B cell (primary cell): ENCODE results near the gene RER1. TPM values are rescaled to one million over a fixed set of nuclear protein-coding genes. Genes with fewer than 3 reads are reported as not detected.

Experiments used
- ATAC-seq: fragments of 200-7000 bp; cut with Tn5 transposase; one replicate; pipeline ENCODE4 v1.10.0; 2021; ENCODE audit warnings: low read depth, mild to moderate bottlenecking, moderate number of reproducible peaks, moderate library complexity
- CTCF ChIA-PET: fragments of 350-600 bp; sonication (Branson Sonifier 250); formaldehyde crosslinking; loops from one replicate; lab custom pipeline; 2021; ENCODE audit warnings: antibody characterized with exemption, inconsistent platforms; lab: Charles Lee
- POLR2A ChIA-PET: fragments of 350-600 bp; sonication (Branson Sonifier 250); formaldehyde crosslinking; loops from one replicate; lab custom pipeline; 2021; ENCODE audit warnings: antibody characterized with exemption; lab: Charles Lee
- DNase-seq: peaks from one replicate; pipeline ENCODE4 v3.0.0; 2013
- H2AFZ ChIP-seq: 2 replicates; pipeline ENCODE4 v1.6.1; 2012; ENCODE audit warnings: mild to moderate bottlenecking, low read depth, low read length; ENCODE audit not compliant: insufficient read depth, poor library complexity, severe bottlenecking
- H3K27ac ChIP-seq, 2 donors: 1 replicate in 1 of 2; 2 replicates in 1 of 2; pipeline ENCODE4 v1.5.1; 2012 to 2013; ENCODE audit warnings: low read length in 2 of 2, mild to moderate bottlenecking in 2 of 2, moderate library complexity in 1 of 2
- H3K27me3 ChIP-seq, 4 experiments: fragments of 200-600 bp in 1 of 4; sonication (generic) in 1 of 4; replicated peaks in 1 of 4; 1 replicate in 2 of 4; 2 replicates in 2 of 4; pipeline versions ENCODE4 v1.6.1 to v1.7.0; 2013 to 2016; ENCODE audit warnings: low read length in 3 of 4, mild to moderate bottlenecking in 2 of 4, mixed read lengths in 1 of 4, moderate library complexity in 1 of 4; ENCODE audit not compliant: insufficient read depth in 4 of 4, control insufficient read depth in 3 of 4; ENCODE audit errors: control extremely low read depth in 1 of 4
- H3K36me3 ChIP-seq, 2 experiments: replicated peaks in 1 of 2; 1 replicate in 1 of 2; 2 replicates in 1 of 2; pipeline versions ENCODE4 v1.6.1 to v1.7.1; 2013; ENCODE audit warnings: low read length in 1 of 2; ENCODE audit not compliant: insufficient read depth in 2 of 2, control insufficient read depth in 1 of 2; ENCODE audit errors: control extremely low read depth in 1 of 2, extremely low read depth in 1 of 2
- H3K4me1 ChIP-seq, 2 donors: fragments of 200-600 bp in 1 of 2; sonication (generic) in 1 of 2; 1 replicate in 1 of 2; 2 replicates in 1 of 2; pipeline versions ENCODE4 v1.5.1 to v1.6.1; 2013 to 2017; ENCODE audit warnings: low read length in 2 of 2; ENCODE audit not compliant: control insufficient read depth in 2 of 2, insufficient read depth in 2 of 2
- H3K4me2 ChIP-seq: replicated peaks from 2 replicates; pipeline ENCODE3; 2012; ENCODE audit warnings: mild to moderate bottlenecking, low read depth, low read length; ENCODE audit not compliant: poor library complexity, severe bottlenecking
- H3K4me3 ChIP-seq, 5 experiments: fragments of 200-600 bp in 1 of 5; sonication (generic) in 1 of 5; 1 replicate in 3 of 5; 2 replicates in 2 of 5; pipeline versions ENCODE4 v1.5.1 to v1.7.0; 2011 to 2016; ENCODE audit warnings: low read length in 4 of 5, mild to moderate bottlenecking in 4 of 5, low read depth in 2 of 5, control low read depth in 1 of 5, moderate library complexity in 1 of 5; ENCODE audit not compliant: insufficient read depth in 1 of 5; ENCODE audit errors: control extremely low read depth in 1 of 5, extremely low read depth in 1 of 5
- H3K79me2 ChIP-seq: fragments of 200-600 bp; sonication (generic); one replicate; pipeline ENCODE4 v1.6.0; 2016; ENCODE audit warnings: low read length; ENCODE audit not compliant: control insufficient read depth, insufficient read depth
- H3K9ac ChIP-seq: fragments of 200-600 bp; sonication (generic); 2 replicates; pipeline ENCODE4 v1.6.1; 2017; ENCODE audit warnings: mild to moderate bottlenecking, low read length, moderate library complexity
- H3K9me3 ChIP-seq, 3 donors: one replicate each; pipeline versions ENCODE4 v1.6.1 to v1.7.1; 2013; ENCODE audit warnings: low read length in 2 of 3; ENCODE audit not compliant: control insufficient read depth in 2 of 3, insufficient read depth in 1 of 3; ENCODE audit errors: control extremely low read depth in 1 of 3
- H4K20me1 ChIP-seq: 2 replicates; pipeline ENCODE4 v1.6.0; 2012; ENCODE audit warnings: mild to moderate bottlenecking, low read length; ENCODE audit not compliant: insufficient read depth, control insufficient read depth, poor library complexity, severe bottlenecking
- H3K27ac Mint-ChIP-seq: one replicate; pipeline ENCODE4 v1.8.0; 2021; ENCODE audit warnings: mixed read lengths
- H3K27me3 Mint-ChIP-seq: one replicate; pipeline ENCODE4 v1.8.0; 2021; ENCODE audit warnings: mixed read lengths
- H3K4me1 Mint-ChIP-seq: one replicate; pipeline ENCODE4 v1.8.0; 2021; ENCODE audit warnings: mixed read lengths
- H3K4me3 Mint-ChIP-seq: one replicate; pipeline ENCODE4 v1.8.0; 2021; ENCODE audit warnings: mixed read lengths
- H3K9me3 Mint-ChIP-seq: one replicate; pipeline ENCODE4 v1.8.0; 2022; ENCODE audit warnings: mixed read lengths; ENCODE audit not compliant: insufficient read depth
- CTCF ChIP-seq: fragments of 200-600 bp; IDR thresholded peaks from one replicate; pipeline ENCODE4 v1.8.0; 2022; ENCODE audit warnings: antibody characterized with exemption, mild to moderate bottlenecking
- EZH2 ChIP-seq: IDR thresholded peaks from 2 replicates; pipeline ENCODE4 v1.6.1; 2012; ENCODE audit warnings: borderline replicate concordance, low read depth, mild to moderate bottlenecking, moderate library complexity, low read length; ENCODE audit not compliant: insufficient read depth, poor library complexity, severe bottlenecking
- WGBS: methylation state at CpG from one replicate; pipeline ENCODE4 v1.1.5; 2013; ENCODE audit warnings: missing lambda C conversion rate; ENCODE audit not compliant: insufficient coverage; 5-methylcytosine and 5-hydroxymethylcytosine counted together
- intact Hi-C: fragments of 100-400 bp; cut with micrococcal nuclease; formaldehyde crosslinking; loops from one replicate; pipeline ENCODE4 v1.10.0; 2022
- polyA plus RNA-seq: library from polyadenylated mRNA; depleted of rRNA; stranded (reverse); fragments of >200 nt; gene quantifications from 2 replicates; pipeline ENCODE4 v1.2.3, GENCODE V29; 2012
- total RNA-seq, 2 donors: library from RNA; stranded (reverse); fragments of 120-200 nt in 1 of 2; gene quantifications; 1 replicate in 1 of 2; 2 replicates in 1 of 2; pipeline versions ENCODE4 v1.2.3 to v1.2.4, GENCODE V29; 2013 to 2022

The RER1 gene
- total and polyA plus RNA-seq, 2 donors (not counting 1 experiment from before 2014, with no cell fraction given): 78.5 to 118 TPM

- ChIA-PET CTCF (interaction anchor here (5.4 kb wide), 1 partner anchor 130 kb away, joined by 53 read pairs; no protein-coding TSS in a partner anchor), POLR2A (interaction anchor here (1.6 kb wide), 1 partner anchor 130 kb away, joined by 4 read pairs; no protein-coding TSS in a partner anchor)
- Histone ChIP-seq H3K36me3 (no peaks in the 10 kb centered on the region), H3K9me3 (no peaks in the 10 kb centered on the region), H3K27me3 (no peaks in the 10 kb centered on the region), H4K20me1 (no peaks in the 10 kb centered on the region), H3K4me2 (peak overlapping the region; percentile 98), H3K79me2 (no peaks in the 10 kb centered on the region), H3K27ac (no peak overlapping the region), H3K9ac (no peak overlapping the region), H3K4me1 (peaks cover 39 to 43% of the 10 kb centered on the region in 2 donors), H3K4me3 (no peak overlapping the region), H2AFZ (no peak overlapping the region)
- Mint-ChIP-seq H3K9me3 (no peaks in the 10 kb centered on the region), H3K4me1 (peaks cover 33% of the 10 kb centered on the region), H3K4me3 (peak overlapping the region; percentile 87), H3K27me3 (no peaks in the 10 kb centered on the region), H3K27ac (peak overlapping the region; percentile 92)
- WGBS: 91% methylated on average over 12 of the region's 13 CpGs
- DNase-seq (no peak), ATAC-seq (no peak)
- intact Hi-C loops: loop anchor here (10.0 kb wide), 1 partner anchor 1208 kb away; the partner anchor contains the start of gene TPRG1L
- TF ChIP-seq EZH2 (no peak), CTCF (no peak)
Observed at GRCh38 chr1:2417083-2417832, 25.6 kb downstream of the RER1 start.

GRCh38 chr1:2417833-2418225 lies 26.2 kb downstream of the RER1 start:
- intact Hi-C loops: loop anchor here (10.0 kb wide), 1 partner anchor 1207 kb away; the partner anchor contains the start of gene TPRG1L
- no peak for DNase-seq
- H3K27ac ChIP-seq: no peak overlapping the region

More at GRCh38 chr1:2417833-2418225, 26.2 kb downstream of the RER1 start:
- H3K27me3 ChIP-seq: no peaks in the 10 kb centered on the region
- H3K36me3 ChIP-seq: no peaks in the 10 kb centered on the region
- no peak overlapping the region for H3K9ac ChIP-seq
- H3K4me1 ChIP-seq: peaks cover 39 to 43% of the 10 kb centered on the region in 2 donors
- ChIA-PET POLR2A (interaction anchor here (1.6 kb wide), 1 partner anchor 130 kb away, joined by 4 read pairs; no protein-coding TSS in a partner anchor), CTCF (interaction anchor here (5.4 kb wide), 1 partner anchor 129 kb away, joined by 53 read pairs; no protein-coding TSS in a partner anchor)
- H3K4me3 ChIP-seq: no peak overlapping the region
- Mint-ChIP-seq H3K4me3 (no peak overlapping the region), H3K27me3 (no peaks in the 10 kb centered on the region), H3K4me1 (peaks cover 31% of the 10 kb centered on the region), H3K9me3 (no peaks in the 10 kb centered on the region), H3K27ac (no peak overlapping the region)
- H3K9me3 ChIP-seq: no peaks in the 10 kb centered on the region
- no peak for TF ChIP-seq CTCF
- TF ChIP-seq EZH2: no peak
- no peak overlapping the region for H2AFZ ChIP-seq
- H3K4me2 ChIP-seq: no peak overlapping the region
- no peaks in the 10 kb centered on the region for H3K79me2 ChIP-seq
- no peak for ATAC-seq
- no peaks in the 10 kb centered on the region for H4K20me1 ChIP-seq
- WGBS: 87% methylated on average over 14 of the region's 14 CpGs
